ENCODE results near the gene CFTR. TPM values are rescaled to one million over a fixed set of nuclear protein-coding genes. Genes with fewer than 3 reads are reported as not detected.

CFTR gene
- total RNA-seq, 1 donor: not detected

DNA sequence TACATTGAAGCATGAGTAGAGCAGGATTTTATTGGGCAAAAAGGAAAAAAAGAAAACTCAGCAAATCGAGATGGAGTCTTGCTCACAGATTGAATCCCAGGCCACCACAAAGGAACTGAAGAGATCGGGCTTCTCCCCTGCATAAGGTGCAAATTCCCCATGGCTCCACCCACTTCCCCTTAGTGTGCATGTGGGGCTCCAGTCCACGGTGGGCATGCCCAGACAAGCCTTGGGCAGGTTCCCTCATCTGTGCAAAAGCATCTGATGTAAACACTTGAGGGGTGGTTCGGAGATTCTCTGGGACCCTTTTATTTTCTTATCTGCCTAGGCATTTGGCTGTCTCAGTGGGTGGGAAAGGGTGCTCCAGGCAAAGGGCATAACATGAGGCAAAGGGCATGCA lies 150.7 kb downstream of the CFTR start:
- Histone ChIP-seq H3K4me2 (ENCODE audit: insufficient read depth, low read length) (no peak overlapping the region), H3K36me3 (ENCODE audit: insufficient read depth, low read length) (no peaks in the 10 kb centered on the region), H2AFZ (ENCODE audit: low read length) (no peak overlapping the region), H3K4me3 (ENCODE audit: insufficient read depth, low read length) (no peak overlapping the region), H3K27ac (ENCODE audit: low read depth, low read length) (no peak overlapping the region), H3K9me3 (ENCODE audit: low read depth, low read length) (no peaks in the 10 kb centered on the region), H3K79me2 (ENCODE audit: insufficient read depth, low read length) (no peaks in the 10 kb centered on the region), H3K4me1 (ENCODE audit: insufficient read depth, low read length) (no peaks in the 10 kb centered on the region), H3K27me3 (ENCODE audit: insufficient read depth, low read length) (no peaks in the 10 kb centered on the region), H4K20me1 (ENCODE audit: insufficient read depth, low read length) (no peaks in the 10 kb centered on the region)
- TF ChIP-seq, protein P1, sequence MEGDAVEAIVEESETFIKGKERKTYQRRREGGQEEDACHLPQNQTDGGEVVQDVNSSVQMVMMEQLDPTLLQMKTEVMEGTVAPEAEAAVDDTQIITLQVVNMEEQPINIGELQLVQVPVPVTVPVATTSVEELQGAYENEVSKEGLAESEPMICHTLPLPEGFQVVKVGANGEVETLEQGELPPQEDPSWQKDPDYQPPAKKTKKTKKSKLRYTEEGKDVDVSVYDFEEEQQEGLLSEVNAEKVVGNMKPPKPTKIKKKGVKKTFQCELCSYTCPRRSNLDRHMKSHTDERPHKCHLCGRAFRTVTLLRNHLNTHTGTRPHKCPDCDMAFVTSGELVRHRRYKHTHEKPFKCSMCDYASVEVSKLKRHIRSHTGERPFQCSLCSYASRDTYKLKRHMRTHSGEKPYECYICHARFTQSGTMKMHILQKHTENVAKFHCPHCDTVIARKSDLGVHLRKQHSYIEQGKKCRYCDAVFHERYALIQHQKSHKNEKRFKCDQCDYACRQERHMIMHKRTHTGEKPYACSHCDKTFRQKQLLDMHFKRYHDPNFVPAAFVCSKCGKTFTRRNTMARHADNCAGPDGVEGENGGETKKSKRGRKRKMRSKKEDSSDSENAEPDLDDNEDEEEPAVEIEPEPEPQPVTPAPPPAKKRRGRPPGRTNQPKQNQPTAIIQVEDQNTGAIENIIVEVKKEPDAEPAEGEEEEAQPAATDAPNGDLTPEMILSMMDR (IDR thresholded peaks at IDR 0.05; ENCODE audit: extremely low read depth, low read depth, low read length): no peak
- no peak for DNase-seq (ENCODE audit: insufficient read length, low spot score, missing footprints)

DNA sequence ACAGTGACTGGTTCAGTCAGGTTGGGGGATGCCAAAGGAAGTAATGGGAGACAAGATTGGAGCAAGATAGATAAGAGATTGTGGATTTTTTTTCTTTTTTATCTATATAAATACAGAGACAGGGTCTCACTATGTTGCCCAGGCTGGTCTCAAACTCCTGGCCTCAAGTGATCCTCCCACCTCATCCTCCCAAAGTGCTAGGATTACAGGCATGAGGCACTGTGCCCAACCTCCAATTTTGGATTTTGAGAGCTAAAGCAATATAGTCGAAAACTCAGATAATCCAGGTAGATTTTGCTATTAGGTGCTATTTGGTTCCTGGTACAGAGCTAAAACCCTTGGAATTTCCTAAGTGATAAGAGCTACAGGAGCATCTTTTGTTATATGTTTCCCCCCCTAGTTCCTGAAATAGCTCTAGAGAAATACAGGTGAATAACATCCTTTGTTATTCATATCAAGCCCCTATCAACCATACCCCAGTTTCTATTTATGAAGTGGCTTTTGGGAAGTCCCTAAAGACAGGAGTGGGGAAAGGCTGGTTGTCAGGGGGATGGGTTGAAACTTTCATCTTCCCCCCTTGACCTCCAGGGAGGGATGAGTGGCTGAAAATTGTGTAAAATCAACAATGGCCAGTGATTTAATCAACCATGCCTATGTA lies 151.2 kb downstream of the CFTR start:
- H4K20me1 ChIP-seq (ENCODE audit: insufficient read depth, low read length): no peaks in the 10 kb centered on the region
- TF ChIP-seq, protein P1 (IDR thresholded peaks at IDR 0.05; ENCODE audit: extremely low read depth, low read depth, low read length): no peak
- no peak overlapping the region for H3K27ac ChIP-seq (ENCODE audit: low read depth, low read length)
- no peaks in the 10 kb centered on the region for H3K79me2 ChIP-seq (ENCODE audit: insufficient read depth, low read length)
- H3K27me3 ChIP-seq (ENCODE audit: insufficient read depth, low read length): no peaks in the 10 kb centered on the region
- no peaks in the 10 kb centered on the region for H3K9me3 ChIP-seq (ENCODE audit: low read depth, low read length)
- no peak overlapping the region for H3K4me3 ChIP-seq (ENCODE audit: insufficient read depth, low read length)
- no peaks in the 10 kb centered on the region for H3K4me1 ChIP-seq (ENCODE audit: insufficient read depth, low read length)
- H3K4me2 ChIP-seq (ENCODE audit: insufficient read depth, low read length): no peak overlapping the region
- H3K36me3 ChIP-seq (ENCODE audit: insufficient read depth, low read length): no peaks in the 10 kb centered on the region
- H2AFZ ChIP-seq (ENCODE audit: low read length): no peak overlapping the region
- DNase-seq (ENCODE audit: insufficient read length, low spot score, missing footprints): no peak

DNA sequence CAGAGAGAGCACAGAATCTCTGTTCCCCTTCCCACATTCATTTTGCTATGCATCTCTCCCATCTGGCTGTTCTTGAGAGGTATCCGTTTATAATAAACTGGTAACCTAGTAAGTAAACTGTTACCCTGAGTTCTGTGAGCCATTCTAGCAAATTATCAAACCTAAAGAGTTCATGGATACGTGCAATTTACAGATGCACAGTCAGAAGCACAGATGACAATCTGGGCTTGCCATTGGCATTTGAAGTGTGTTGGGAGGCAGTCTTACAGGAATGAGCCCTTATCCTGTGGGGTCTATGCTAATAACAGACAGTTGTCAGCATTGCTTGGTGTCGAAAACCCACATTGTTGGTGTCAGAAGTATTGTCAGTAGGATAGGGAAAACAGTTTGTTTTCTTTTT lies 151.8 kb downstream of the CFTR start:
- no peak for DNase-seq (ENCODE audit: insufficient read length, low spot score, missing footprints)
- no peaks in the 10 kb centered on the region for H3K9me3 ChIP-seq (ENCODE audit: low read depth, low read length)
- no peaks in the 10 kb centered on the region for H3K79me2 ChIP-seq (ENCODE audit: insufficient read depth, low read length)
- no peak overlapping the region for H3K27ac ChIP-seq (ENCODE audit: low read depth, low read length)
- TF ChIP-seq, protein P1 (IDR thresholded peaks at IDR 0.05; ENCODE audit: extremely low read depth, low read depth, low read length): no peak
- no peaks in the 10 kb centered on the region for H3K27me3 ChIP-seq (ENCODE audit: insufficient read depth, low read length)
- no peaks in the 10 kb centered on the region for H3K36me3 ChIP-seq (ENCODE audit: insufficient read depth, low read length)
- no peak overlapping the region for H3K4me3 ChIP-seq (ENCODE audit: insufficient read depth, low read length)
- no peaks in the 10 kb centered on the region for H4K20me1 ChIP-seq (ENCODE audit: insufficient read depth, low read length)
- H3K4me2 ChIP-seq (ENCODE audit: insufficient read depth, low read length): no peak overlapping the region
- H2AFZ ChIP-seq (ENCODE audit: low read length): no peak overlapping the region
- H3K4me1 ChIP-seq (ENCODE audit: insufficient read depth, low read length): no peaks in the 10 kb centered on the region

DNA sequence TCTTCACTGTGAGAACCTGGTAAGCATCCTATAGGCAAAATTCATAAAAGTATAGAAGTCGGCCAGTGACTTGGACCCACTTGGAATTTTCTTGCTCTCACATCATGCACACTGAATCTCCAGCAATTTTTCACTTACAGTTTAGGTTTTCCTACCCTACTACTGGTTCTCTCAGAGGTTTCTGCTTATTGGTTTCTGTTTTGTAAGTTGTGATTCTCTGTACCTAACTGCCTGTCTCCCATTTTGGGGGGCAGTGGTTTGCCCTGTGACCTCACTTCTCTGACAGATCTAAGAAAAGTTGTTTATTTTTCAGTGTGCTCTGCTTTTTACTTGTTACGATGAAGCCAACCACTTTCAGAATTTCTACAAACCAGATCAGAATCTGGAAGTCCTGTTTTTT lies 158.1 kb downstream of the CFTR start:
- no peak overlapping the region for H2AFZ ChIP-seq (ENCODE audit: low read length)
- no peak overlapping the region for H3K4me3 ChIP-seq (ENCODE audit: insufficient read depth, low read length)
- H3K4me1 ChIP-seq (ENCODE audit: insufficient read depth, low read length): no peaks in the 10 kb centered on the region
- no peaks in the 10 kb centered on the region for H3K9me3 ChIP-seq (ENCODE audit: low read depth, low read length)
- no peaks in the 10 kb centered on the region for H3K27me3 ChIP-seq (ENCODE audit: insufficient read depth, low read length)
- H4K20me1 ChIP-seq (ENCODE audit: insufficient read depth, low read length): no peaks in the 10 kb centered on the region
- no peak overlapping the region for H3K4me2 ChIP-seq (ENCODE audit: insufficient read depth, low read length)
- no peaks in the 10 kb centered on the region for H3K79me2 ChIP-seq (ENCODE audit: insufficient read depth, low read length)
- no peak overlapping the region for H3K27ac ChIP-seq (ENCODE audit: low read depth, low read length)
- TF ChIP-seq, protein P1 (IDR thresholded peaks at IDR 0.05; ENCODE audit: extremely low read depth, low read depth, low read length): no peak
- DNase-seq (ENCODE audit: insufficient read length, low spot score, missing footprints): no peak
- H3K36me3 ChIP-seq (ENCODE audit: insufficient read depth, low read length): no peaks in the 10 kb centered on the region
